Stimulated activated CD8-positive, alpha-beta memory T cell treated with anti-CD3 and anti-CD28 coated beads, Interleukin-2, amount 100 ng/mL, for 48 hours (primary cell): ENCODE measurements around the gene CNN2.

Source experiments
- DNase-seq, 2 donors: peaks; one replicate each; pipeline ENCODE4 v3.0.0-alpha.2; 2020; ENCODE audit warnings: low read depth in 2 of 2

CNN2 gene

DNA sequence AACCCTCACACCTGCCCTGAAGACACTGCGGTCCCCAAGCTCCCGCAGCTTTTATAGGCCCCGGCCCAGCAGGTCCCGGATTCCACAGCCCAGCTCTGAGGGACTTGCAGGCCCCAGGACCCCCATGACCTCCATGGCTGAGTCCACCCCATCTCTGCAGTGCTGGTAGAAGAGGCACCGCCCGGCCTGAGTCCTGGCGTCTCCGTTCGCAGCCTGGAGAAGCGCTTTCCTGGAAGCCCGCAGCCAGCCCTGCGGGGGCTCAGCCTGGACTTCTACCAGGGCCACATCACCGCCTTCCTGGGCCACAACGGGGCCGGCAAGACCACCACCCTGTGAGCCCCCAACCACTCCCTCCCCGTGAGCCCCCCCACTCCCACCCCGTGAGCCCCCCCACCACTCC is 22.7 kb downstream of the CNN2 start:
- no peak for DNase-seq

DNA sequence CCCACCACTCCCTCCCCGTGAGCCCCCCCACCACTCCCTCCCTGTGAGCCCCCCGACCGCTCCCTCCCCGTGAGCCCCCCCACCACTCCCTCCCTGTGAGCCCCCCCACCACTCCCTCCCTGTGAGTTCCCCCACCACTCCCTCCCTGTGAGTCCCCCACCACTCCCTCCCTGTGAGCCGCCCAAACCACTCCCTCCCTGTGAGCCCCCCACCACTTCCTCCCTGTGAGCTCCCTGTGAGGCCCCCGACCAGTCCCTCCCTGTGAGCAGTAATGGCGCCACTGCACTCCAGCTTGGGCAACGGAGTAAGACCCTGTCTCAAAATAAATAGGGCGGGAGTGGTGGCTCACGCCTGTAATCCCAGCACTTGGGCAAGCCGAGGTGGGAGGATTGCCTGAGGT is 23.4 kb downstream of the CNN2 start:
- DNase-seq, result no peak

DNA sequence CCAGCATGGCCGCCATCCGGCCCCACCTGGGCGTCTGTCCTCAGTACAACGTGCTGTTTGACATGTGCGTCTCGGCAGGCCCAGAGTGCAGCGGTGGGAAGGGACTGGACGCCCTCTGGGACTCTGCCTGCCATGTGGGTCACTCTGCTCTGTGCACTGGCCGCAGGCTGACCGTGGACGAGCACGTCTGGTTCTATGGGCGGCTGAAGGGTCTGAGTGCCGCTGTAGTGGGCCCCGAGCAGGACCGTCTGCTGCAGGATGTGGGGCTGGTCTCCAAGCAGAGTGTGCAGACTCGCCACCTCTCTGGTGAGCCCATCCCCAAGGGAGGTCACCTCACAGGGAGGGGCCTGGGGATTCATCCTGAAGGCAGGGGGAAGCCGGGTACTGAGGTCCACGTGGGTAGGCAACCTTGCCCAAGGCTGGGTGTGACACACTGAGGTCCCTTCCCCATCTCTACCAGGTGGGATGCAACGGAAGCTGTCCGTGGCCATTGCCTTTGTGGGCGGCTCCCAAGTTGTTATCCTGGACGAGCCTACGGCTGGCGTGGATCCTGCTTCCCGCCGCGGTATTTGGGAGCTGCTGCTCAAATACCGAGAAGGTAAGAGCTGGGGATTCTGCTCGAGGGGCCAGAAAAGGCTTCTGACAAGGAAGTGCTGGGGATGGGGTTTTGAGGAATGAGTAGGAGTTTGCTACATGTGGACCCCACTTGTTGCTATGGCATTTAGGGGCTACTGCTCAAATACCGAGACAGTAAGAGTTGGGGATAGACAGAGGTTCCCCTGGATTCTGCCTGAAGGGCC is 24.8 kb downstream of the CNN2 start:
- no peak for DNase-seq

DNA sequence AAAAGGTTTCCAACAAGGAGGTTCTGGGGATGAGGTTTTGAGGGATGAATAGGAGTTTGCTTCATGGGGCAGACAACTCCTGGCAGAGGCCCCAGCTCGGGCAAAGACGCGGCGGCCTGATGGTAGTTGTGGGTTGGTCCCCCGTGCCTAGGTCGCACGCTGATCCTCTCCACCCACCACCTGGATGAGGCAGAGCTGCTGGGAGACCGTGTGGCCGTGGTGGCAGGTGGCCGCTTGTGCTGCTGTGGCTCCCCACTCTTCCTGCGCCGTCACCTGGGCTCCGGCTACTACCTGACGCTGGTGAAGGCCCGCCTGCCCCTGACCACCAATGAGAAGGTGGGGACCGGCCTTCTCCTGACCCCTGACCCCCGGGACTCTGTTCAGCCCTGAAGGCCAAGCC is 25.4 kb downstream of the CNN2 start:
- no peak for DNase-seq

DNA sequence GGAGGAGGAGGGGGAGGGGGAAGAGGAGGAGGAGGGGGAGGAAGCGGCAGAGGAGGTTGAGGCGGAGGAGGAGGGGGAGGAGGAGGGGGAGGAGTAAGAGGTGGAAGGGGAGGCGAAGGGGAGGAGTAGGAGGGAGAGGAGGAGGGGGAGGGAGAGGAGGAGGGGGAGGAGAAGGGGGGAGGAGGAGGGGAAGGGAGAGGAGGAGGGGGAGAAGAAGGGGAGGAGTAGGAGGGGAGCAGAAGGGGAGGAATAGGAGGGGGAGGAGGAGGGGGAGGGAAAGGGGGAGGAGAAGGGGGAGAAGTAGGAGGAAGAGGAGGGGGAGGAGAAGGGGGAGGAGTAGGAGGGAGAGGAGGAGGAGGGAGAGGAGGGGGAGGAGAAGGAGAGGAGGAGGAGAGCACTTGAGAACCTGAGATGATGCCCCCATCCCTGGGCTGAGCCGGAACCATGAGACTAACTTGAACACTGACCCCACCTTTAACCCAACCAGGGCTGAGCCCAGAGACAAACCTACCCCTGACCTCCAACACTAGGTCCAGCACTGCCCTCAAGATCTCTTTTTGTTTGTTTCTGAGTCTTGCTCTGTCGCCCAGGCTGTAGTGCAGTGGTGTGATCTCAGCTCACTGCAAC is 26.1 kb downstream of the CNN2 start:
- DNase-seq, result no peak

DNA sequence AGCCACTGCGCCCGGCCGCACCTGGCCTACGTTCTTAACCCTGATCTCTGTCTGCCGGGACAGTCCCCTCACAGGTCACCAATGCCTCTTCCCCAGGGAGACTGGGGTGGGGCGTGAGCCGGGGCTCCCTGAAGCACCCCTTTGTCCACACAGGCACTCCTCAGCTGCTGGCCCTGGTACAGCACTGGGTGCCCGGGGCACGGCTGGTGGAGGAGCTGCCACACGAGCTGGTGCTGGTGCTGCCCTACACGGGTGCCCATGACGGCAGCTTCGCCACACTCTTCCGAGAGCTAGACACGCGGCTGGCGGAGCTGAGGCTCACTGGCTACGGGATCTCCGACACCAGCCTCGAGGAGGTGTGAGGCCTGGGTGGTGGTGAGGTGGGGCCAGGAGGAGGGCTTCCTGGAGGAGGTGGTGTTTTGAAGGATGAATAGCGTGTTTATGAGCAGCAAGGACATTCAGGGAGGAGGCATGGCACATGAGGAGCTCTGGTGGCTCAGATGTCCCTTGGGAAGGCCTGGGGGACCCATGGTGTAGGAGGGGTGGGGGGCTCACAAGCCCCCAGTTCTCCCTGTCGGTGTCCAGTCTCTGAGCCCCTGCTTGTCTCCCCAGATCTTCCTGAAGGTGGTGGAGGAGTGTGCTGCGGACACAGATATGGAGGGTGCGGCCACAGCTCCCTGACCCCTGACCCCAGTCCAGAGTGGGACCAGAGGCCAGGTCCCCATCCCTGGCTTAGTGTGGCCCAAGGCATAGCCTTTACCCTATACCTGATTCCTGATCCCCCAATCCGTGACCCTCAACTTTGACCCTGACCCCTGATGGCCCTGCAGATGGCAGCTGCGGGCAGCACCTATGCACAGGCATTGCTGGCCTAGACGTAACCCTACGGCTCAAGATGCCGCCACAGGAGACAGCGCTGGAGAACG is 27.0 kb downstream of the CNN2 start:
- DNase-seq, result no peak

DNA sequence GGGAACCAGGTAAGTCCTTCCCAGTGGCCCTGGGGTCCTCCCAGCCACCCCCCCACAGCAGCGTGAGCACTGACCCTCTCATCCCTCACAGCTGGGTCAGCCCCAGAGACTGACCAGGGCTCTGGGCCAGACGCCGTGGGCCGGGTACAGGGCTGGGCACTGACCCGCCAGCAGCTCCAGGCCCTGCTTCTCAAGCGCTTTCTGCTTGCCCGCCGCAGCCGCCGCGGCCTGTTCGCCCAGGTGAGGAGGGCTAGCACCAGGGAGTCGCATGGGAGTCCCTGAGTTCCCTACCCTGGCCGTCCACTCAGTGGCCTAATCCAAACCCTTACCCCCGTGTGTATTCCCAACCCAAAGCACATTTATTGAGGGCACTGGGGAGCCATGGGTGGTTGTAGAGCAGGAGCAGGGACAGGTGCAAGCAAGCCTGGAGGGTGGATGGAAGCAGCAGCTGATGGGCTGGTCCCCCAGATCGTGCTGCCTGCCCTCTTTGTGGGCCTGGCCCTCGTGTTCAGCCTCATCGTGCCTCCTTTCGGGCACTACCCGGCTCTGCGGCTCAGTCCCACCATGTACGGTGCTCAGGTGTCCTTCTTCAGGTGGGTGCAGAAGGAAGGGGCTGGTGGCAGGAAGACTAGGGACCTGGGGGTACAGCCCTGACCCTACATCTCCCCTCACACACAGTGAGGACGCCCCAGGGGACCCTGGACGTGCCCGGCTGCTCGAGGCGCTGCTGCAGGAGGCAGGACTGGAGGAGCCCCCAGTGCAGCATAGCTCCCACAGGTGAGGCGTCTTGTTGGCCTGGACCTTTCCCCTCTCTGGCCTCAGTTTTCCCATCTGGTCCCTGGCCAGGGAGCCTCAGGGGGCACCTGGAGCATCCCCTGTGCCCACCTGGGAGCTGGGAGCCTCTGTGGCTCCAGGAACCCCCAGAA is 28.0 kb downstream of the CNN2 start:
- DNase-seq, result no peak

DNA sequence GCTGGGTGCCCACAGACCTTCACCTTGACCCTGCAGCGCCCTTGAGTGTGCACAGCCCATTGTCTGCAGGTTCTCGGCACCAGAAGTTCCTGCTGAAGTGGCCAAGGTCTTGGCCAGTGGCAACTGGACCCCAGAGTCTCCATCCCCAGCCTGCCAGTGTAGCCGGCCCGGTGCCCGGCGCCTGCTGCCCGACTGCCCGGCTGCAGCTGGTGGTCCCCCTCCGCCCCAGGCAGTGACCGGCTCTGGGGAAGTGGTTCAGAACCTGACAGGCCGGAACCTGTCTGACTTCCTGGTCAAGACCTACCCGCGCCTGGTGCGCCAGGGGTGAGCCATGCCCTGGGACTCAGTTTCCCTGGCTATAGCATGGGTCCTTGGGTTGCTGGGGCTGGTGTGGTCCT is 28.6 kb downstream of the CNN2 start:
- DNase-seq, result no peak

DNA sequence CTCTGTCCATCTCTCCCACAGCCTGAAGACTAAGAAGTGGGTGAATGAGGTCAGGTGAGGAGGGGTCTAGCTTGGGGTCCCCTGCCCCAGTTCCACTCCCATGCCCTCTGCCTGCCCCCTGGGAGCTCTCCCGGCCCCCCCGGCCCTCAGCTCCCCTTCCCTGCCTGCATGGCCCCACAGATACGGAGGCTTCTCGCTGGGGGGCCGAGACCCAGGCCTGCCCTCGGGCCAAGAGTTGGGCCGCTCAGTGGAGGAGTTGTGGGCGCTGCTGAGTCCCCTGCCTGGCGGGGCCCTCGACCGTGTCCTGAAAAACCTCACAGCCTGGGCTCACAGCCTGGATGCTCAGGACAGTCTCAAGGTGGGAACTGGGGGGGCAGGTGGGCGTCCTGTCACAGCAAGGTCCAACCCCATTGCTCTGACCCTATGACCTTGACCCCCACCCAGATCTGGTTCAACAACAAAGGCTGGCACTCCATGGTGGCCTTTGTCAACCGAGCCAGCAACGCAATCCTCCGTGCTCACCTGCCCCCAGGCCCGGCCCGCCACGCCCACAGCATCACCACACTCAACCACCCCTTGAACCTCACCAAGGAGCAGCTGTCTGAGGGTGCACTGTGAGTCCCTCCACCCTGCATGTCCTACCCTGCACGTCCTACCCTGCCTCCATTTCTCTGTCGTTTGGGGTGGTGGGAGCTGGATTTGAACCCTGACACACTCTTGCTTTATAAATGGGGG is 29.6 kb downstream of the CNN2 start:
- DNase-seq, result no peak

DNA sequence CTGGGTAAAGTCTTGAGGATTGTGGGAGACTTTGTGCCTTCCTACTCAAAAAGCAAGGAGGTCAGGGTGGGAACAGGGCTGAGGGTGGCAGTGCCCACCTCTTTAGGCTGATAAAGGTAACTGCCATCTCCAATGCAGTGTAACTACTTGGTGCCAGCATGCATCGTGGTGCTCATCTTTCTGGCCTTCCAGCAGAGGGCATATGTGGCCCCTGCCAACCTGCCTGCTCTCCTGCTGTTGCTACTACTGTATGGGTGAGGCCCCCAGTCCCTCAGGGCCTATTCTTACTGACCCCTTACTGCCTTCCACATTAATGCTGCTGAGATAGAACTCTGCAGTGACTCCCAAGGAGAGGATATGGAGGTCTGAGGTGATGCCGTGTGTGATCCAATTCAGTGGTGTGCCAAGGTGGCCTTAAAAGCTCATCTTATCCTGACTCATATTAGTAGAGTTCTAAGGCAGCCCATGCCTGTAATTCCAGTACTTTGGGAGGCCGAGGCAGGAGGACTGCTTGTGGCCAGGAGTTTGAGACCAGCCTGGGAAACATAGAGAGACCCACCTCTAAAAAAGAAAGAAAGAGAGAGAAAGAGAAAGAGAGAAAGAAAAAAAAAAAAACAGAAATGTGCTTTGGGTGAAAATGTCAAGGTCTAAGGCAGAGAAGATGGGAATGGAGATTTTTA is 30.9 kb downstream of the CNN2 start:
- DNase-seq, result no peak

DNA sequence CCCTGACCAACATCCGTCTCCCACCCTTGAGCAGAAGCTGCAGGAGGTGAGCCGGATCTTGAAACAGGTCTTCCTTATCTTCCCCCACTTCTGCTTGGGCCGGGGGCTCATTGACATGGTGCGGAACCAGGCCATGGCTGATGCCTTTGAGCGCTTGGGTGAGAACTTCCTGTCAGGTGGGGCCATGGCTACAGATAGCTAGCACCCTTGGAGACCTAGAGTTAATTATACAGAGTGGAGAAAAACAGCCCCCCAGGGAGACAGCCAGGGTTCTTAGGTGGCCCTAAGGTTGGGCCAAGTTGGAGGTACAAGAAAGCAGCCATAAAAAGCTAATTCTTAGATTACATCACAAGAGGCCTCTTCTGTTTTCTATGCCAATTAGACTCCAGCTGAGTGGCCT is 31.7 kb downstream of the CNN2 start:
- DNase-seq, result no peak

DNA sequence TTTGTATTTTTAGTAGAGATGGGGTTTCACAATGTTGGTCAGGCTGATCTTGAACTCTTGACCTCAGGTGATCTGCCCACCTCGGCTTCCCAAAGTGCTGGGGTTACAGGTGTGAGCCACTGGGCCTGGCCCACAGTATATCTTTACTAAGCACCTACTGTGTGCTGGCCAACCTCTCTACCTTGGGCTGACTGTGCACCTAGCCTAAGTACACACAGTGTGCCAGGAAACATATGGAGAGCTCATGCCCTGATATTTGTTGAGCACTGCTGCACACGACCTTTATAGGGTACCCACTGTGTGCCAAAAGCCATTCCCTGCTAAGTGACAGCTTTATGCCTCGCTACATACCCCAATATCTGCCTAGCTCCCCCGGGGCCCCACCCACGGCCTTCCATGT is 34.3 kb downstream of the CNN2 start:
- DNase-seq, result no peak

DNA sequence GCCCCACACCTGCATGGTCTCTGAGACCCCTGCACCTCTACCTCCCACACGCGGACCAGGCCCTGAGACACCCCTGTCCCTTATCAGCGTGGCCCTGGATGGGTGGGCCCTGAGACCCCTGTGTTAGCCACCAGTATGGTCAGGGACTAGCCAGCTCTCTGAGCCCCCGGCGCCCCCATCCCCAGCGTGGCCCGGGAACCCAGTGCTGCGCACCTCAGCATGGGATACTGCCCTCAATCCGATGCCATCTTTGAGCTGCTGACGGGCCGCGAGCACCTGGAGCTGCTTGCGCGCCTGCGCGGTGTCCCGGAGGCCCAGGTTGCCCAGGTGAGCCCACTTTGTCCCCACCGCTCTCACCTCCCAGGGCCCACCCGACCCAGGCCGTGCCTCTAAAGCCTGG is 35.6 kb downstream of the CNN2 start:
- DNase-seq, result no peak

DNA sequence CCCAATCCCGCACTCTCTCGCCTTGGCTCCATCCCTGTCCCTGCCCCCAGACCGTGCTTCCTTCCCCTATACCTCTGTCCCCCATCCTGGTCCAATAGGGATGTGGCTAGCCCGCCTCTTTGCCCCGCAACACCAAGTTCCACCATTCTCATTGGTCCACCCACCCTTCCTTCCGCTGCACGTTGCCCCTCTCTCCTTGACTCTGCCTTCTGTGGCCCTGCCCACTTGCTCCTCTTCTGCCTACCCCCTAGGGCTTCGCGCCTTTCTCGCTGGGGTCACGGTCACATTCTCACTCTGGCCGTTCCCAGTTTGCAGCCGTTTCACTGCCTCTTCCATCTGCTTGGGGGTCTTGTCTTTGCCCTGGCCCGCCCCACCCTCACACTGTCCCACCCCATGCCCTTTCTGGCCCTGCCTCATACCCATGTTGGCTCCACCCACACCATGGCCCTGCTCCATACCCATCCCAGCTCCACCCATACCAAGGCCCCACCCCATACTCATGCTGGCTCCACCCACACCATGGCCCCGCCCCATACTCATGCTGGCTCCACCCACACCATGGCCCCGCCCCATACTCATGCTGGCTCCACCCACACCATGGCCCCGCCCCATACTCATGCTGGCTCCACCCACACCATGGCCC is 36.1 kb downstream of the CNN2 start:
- DNase-seq, result no peak

DNA sequence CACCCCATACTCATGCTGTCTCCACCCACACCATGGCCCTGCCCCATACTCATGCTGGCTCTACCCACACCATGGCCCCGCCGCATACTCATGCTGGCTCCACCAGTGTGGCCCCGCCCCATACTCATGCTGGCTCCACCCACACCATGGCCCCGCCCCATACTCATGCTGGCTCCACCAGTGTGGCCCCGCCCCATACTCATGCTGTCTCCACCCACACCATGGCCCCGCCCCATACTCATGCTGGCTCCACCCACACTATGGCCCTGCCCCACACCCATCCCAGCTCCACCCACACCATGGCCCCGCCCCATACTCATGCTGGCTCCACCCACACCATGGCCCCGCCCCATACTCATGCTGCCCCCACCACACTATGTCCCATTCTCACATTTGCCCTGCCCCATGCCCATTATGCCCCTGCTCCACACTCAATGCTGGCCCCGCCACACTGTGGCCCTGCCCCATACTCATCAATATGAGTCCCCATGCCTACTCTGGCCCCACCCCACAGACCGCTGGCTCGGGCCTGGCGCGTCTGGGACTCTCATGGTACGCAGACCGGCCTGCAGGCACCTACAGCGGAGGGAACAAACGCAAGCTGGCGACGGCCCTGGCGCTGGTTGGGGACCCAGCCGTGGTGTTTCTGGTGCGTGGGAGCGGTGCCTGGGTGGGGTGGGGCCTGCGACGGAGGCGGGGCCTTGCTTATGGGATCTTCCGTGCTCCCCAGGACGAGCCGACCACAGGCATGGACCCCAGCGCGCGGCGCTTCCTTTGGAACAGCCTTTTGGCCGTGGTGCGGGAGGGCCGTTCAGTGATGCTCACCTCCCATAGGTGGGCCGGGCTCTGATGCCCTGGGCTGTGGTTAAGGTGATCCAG is 36.9 kb downstream of the CNN2 start:
- peak in 1 of 2 donors; percentile 62 for DNase-seq

DNA sequence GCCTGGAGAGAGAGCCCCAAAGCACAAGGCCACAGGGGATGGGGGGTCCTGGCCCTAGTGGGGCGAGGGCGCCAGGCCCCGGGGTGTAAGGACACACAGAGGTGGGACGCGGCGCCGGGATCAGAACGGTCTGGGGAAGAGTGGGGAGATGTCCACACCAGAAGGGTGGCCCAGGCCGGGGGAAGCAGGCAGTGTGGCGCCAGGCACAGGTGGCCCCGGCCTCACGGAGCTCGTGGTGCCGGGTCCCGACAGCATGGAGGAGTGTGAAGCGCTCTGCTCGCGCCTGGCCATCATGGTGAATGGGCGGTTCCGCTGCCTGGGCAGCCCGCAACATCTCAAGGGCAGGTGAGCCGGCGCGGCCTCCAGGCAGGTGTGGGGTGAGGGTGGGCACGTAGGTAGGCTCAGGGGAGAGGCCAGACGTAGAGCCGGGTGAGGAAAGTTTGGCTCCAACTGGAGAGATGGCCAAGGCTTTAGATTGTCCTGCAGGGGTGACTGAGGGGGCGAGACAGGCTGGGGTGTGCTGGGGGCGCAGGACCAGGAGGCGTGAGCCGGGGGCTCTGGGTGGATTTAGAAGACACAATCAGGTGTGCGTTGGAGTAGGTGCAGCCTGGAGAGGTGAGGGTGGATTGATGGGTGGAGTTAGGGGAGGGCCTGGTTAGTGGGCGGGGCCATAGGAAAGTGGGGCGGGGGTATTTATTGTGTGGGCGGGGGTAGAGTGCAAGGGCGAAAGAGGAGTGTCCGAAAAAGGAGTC is 37.7 kb downstream of the CNN2 start:
- no peak for DNase-seq

DNA sequence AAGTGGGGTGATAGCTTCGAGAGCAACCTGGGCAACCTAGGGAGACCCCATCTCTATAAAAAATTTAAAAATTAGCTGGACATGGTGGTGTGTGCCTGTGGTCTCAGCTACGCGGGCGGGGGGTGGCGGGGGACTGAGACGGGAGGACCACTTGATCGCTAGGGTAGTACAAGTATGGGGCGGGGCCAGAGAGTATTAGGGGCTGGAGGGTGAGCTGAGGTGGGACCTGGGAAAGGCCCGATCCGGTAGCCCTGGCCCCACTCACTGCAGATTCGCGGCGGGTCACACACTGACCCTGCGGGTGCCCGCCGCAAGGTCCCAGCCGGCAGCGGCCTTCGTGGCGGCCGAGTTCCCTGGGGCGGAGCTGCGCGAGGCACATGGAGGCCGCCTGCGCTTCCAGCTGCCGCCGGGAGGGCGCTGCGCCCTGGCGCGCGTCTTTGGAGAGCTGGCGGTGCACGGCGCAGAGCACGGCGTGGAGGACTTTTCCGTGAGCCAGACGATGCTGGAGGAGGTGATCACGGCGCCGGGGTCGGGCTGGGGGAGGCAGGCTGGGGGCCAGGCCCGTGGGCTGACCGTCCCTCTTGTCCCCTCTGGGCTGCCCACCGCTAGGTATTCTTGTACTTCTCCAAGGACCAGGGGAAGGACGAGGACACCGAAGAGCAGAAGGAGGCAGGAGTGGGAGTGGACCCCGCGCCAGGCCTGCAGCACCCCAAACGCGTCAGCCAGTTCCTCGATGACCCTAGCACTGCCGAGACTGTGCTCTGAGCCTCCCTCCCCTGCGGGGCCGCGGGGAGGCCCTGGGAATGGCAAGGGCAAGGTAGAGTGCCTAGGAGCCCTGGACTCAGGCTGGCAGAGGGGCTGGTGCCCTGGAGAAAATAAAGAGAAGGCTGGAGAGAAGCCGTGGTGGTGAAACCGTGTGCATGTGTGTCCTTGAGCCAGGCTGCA is 38.5 kb downstream of the CNN2 start:
- peak; percentile 62 to 65 for DNase-seq
